Measurements from ENCODE around the gene SPTAN1.

SPTAN1 gene

GRCh38 chr9:128568470-128569078 is 16.2 kb downstream of the SPTAN1 start:
- Histone ChIP-seq H3K4me2 (ENCODE audit: low read length) (no peak overlapping the region), H3K36me3 (ENCODE audit: insufficient read depth, low read length) (peaks cover 44% of the 10 kb centered on the region), H3K9ac (ENCODE audit: low read length) (no peak overlapping the region)

GRCh38 chr9:128575469-128575868 is 23.1 kb downstream of the SPTAN1 start:
- Histone ChIP-seq H3K27ac (ENCODE audit: low read depth, low read length, poor library complexity, severe bottlenecking) (no peak overlapping the region), H3F3A (ENCODE audit: insufficient read depth, low read length) (no peaks in the 10 kb centered on the region), H3K36me3 (ENCODE audit: insufficient read depth, low read length) (peaks cover 74% of the 10 kb centered on the region), H3K9me2 (ENCODE audit: low read depth, low read length) (no peaks in the 10 kb centered on the region), H3K79me2 (ENCODE audit: insufficient read depth, low read length) (no peaks in the 10 kb centered on the region), H2AFZ (ENCODE audit: low read length) (no peak overlapping the region), H3K4me1 (ENCODE audit: insufficient read depth, low read length, severe bottlenecking) (no peaks in the 10 kb centered on the region), H3K4me2 (ENCODE audit: low read length) (no peak overlapping the region), H3K27me3 (ENCODE audit: insufficient read depth, low read length) (no peaks in the 10 kb centered on the region), H3K9me3 (ENCODE audit: low read length) (no peaks in the 10 kb centered on the region), H3K4me3 (ENCODE audit: low read depth, low read length, poor library complexity, severe bottlenecking) (no peak overlapping the region), H3K9ac (ENCODE audit: low read length) (no peak overlapping the region), H4K20me1 (ENCODE audit: insufficient read depth, low read length) (no peaks in the 10 kb centered on the region)
- no peak for TF ChIP-seq EZH2 (IDR thresholded peaks at IDR 0.05; ENCODE audit: borderline replicate concordance, low read length)
- TF ChIP-seq CTCF (IDR thresholded peaks at IDR 0.05; ENCODE audit: low read length), result no peak

More at GRCh38 chr9:128568470-128569078, 16.2 kb downstream of the SPTAN1 start:
- H3F3A ChIP-seq (ENCODE audit: insufficient read depth, low read length), result no peaks in the 10 kb centered on the region
- H3K4me3 ChIP-seq (ENCODE audit: low read depth, low read length, poor library complexity, severe bottlenecking), result no peak overlapping the region
- no peak overlapping the region for H3K27ac ChIP-seq (ENCODE audit: low read depth, low read length, poor library complexity, severe bottlenecking)
- no peaks in the 10 kb centered on the region for H3K9me3 ChIP-seq (ENCODE audit: low read length)
- TF ChIP-seq EZH2 (IDR thresholded peaks at IDR 0.05; ENCODE audit: borderline replicate concordance, low read length), result no peak
- no peak for TF ChIP-seq CTCF (IDR thresholded peaks at IDR 0.05; ENCODE audit: low read length)
- H3K79me2 ChIP-seq (ENCODE audit: insufficient read depth, low read length), result no peaks in the 10 kb centered on the region
- no peaks in the 10 kb centered on the region for H4K20me1 ChIP-seq (ENCODE audit: insufficient read depth, low read length)
- H3K9me2 ChIP-seq (ENCODE audit: low read depth, low read length), result no peaks in the 10 kb centered on the region
- H3K4me1 ChIP-seq (ENCODE audit: insufficient read depth, low read length, severe bottlenecking), result no peaks in the 10 kb centered on the region
- H2AFZ ChIP-seq (ENCODE audit: low read length), result no peak overlapping the region
- H3K27me3 ChIP-seq (ENCODE audit: insufficient read depth, low read length), result no peaks in the 10 kb centered on the region

- H3K9me3 ChIP-seq (ENCODE audit: low read length), result no peaks in the 10 kb centered on the region
- no peaks in the 10 kb centered on the region for H3K27me3 ChIP-seq (ENCODE audit: insufficient read depth, low read length)
- H3K36me3 ChIP-seq (ENCODE audit: insufficient read depth, low read length), result peaks cover 78% of the 10 kb centered on the region
- H2AFZ ChIP-seq (ENCODE audit: low read length), result no peak overlapping the region
- no peaks in the 10 kb centered on the region for H4K20me1 ChIP-seq (ENCODE audit: insufficient read depth, low read length)
- no peak overlapping the region for H3K9ac ChIP-seq (ENCODE audit: low read length)
- no peaks in the 10 kb centered on the region for H3F3A ChIP-seq (ENCODE audit: insufficient read depth, low read length)
- no peak overlapping the region for H3K4me2 ChIP-seq (ENCODE audit: low read length)
- no peak overlapping the region for H3K4me3 ChIP-seq (ENCODE audit: low read depth, low read length, poor library complexity, severe bottlenecking)
- H3K79me2 ChIP-seq (ENCODE audit: insufficient read depth, low read length), result no peaks in the 10 kb centered on the region
- H3K4me1 ChIP-seq (ENCODE audit: insufficient read depth, low read length, severe bottlenecking), result no peaks in the 10 kb centered on the region
- H3K27ac ChIP-seq (ENCODE audit: low read depth, low read length, poor library complexity, severe bottlenecking), result no peak overlapping the region
- H3K9me2 ChIP-seq (ENCODE audit: low read depth, low read length), result no peaks in the 10 kb centered on the region
- no peak for TF ChIP-seq EZH2 (IDR thresholded peaks at IDR 0.05; ENCODE audit: borderline replicate concordance, low read length)
- TF ChIP-seq CTCF (IDR thresholded peaks at IDR 0.05; ENCODE audit: low read length), result no peak
These were observed 23.5 kb downstream of the SPTAN1 start for GRCh38 chr9:128575916-128576315.

Measured in OCI-LY1 (cell line).